ENCODE results near the gene LHX4.

Gene LHX4

GRCh38 chr1:180257028-180257386 lies 26.9 kb downstream of the LHX4 start:
- no peak for DNase-seq (ENCODE audit: low read depth)
- H3K4me3 ChIP-seq (ENCODE audit: low read depth, low read length): no peak overlapping the region
- no peak for TF ChIP-seq CTCF (IDR thresholded peaks at IDR 0.05; ENCODE audit: low read depth, low read length, missing control alignments)

- no peak overlapping the region for H3K4me3 ChIP-seq (ENCODE audit: low read depth, low read length)
- no peak for TF ChIP-seq CTCF (IDR thresholded peaks at IDR 0.05; ENCODE audit: low read depth, low read length, missing control alignments)
- DNase-seq (ENCODE audit: low read depth): no peak
Measured at GRCh38 chr1:180257486-180257885, 27.4 kb downstream of the LHX4 start.

- no peak for TF ChIP-seq CTCF (IDR thresholded peaks at IDR 0.05; ENCODE audit: low read depth, low read length, missing control alignments)
- H3K4me3 ChIP-seq (ENCODE audit: low read depth, low read length): no peak overlapping the region
- DNase-seq (ENCODE audit: low read depth): no peak
Measured at GRCh38 chr1:180258290-180258689, 28.2 kb downstream of the LHX4 start.

DNA sequence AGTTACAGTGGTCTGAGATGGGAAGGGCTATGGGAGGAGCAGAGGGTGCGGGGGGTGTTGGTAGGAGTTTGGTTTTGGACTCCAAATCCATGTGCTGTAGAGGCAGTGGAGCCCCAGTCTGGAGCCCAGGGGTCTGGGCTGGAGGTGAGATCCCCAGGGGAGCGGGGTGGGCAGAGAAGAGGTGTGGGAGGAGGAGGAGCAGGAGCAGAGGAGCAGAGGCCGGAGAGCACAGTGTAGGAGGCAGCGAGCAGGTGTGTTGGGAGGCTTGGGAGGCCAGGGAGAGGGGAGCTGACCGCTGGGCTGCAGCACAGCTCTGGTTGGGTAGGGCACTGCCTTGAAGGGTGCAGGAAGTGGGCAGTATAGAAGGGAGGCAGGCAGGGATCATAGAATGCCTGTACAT lies 28.9 kb downstream of the LHX4 start:
- H3K4me3 ChIP-seq (ENCODE audit: low read depth, low read length): no peak overlapping the region
- no peak for DNase-seq (ENCODE audit: low read depth)
- no peak for TF ChIP-seq CTCF (IDR thresholded peaks at IDR 0.05; ENCODE audit: low read depth, low read length, missing control alignments)

DNA sequence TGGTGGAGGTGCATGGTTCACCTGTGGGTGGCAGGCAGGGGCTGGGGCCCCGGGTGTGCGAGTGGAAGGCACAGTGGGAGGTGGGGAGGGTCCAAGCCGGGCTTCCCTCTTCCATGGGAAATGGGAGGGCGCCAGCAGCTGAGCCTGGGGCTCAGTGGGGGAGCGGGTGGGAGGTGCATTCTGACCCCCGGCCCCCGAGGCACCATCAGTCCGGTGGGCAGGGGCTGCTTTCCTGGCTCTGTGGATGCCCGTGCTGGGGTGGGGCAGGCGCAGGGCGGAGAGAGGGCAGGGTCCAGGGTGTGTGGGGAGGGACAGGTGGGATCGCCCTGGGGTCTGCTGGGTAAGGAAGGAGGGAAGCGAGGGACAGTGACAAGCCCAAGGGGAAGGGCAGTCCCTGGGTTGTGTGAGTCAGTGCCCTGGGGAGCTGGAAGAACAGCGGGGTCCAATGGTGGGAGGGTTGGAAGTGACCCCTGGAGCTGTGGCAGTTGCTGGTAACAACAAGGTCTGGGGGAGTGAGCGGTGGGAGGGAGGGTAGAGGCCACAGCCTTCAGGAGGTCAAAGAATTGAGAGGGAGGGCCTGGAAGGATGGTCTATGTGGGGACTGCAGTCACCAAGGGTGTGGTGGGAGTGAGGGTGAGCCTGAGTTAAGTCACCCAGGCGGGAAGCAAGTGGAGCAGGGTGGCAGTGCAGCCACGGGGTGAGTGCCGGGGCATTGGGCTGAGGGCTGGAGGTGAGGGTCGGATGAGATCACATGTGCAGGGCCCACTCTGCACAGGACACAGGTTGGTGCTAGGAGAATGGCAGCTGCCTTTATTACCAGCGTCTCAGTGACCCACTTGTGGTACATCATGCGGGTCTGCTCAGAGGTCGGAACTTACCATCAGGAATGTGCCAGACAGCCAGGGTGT lies 29.6 kb downstream of the LHX4 start:
- DNase-seq (ENCODE audit: low read depth): no peak
- H3K4me3 ChIP-seq (ENCODE audit: low read depth, low read length): no peak overlapping the region
- no peak for TF ChIP-seq CTCF (IDR thresholded peaks at IDR 0.05; ENCODE audit: low read depth, low read length, missing control alignments)

- H3K4me3 ChIP-seq (ENCODE audit: low read depth, low read length): no peak overlapping the region
- no peak for TF ChIP-seq CTCF (IDR thresholded peaks at IDR 0.05; ENCODE audit: low read depth, low read length, missing control alignments)
- DNase-seq (ENCODE audit: low read depth): no peak
Measured at GRCh38 chr1:180260541-180260940, 30.5 kb downstream of the LHX4 start.

DNA sequence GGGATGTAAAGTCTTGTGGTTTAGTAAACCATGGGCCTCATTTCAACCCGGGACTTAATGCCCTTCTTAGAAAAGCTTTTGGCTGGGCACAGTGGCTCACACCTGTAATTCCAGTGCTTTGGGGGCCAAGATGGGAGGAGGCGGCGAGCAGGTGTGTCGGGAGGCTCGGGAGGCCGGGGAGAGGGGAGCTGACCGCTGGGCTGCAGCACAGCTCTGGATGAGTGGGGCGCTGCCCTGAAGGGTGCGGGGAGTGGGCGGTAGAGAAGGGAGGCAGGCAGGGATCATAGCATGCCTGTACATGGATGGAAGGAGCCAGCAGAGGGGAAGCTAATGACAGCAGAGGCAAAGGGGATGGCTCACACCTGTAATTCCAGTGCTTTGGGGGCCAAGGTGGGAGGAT lies 31.0 kb downstream of the LHX4 start:
- H3K4me3 ChIP-seq (ENCODE audit: low read depth, low read length): no peak overlapping the region
- DNase-seq (ENCODE audit: low read depth): no peak
- no peak for TF ChIP-seq CTCF (IDR thresholded peaks at IDR 0.05; ENCODE audit: low read depth, low read length, missing control alignments)

Data from GM12864 (cell line).